HG03521 (cell line): ENCODE results near the gene DAPK3.
"Not testable (repeated sequence)": the region's sequence is repeated elsewhere in the genome, so short reads cannot be mapped to it uniquely, and the experiment has no call there.

Source experiments
- ATAC-seq: cut with Tn5 transposase; IDR thresholded peaks from one replicate; pipeline ENCODE4 v1.9.1; 2021; ENCODE audit warnings: mild to moderate bottlenecking, moderate library complexity; ENCODE audit not compliant: unreplicated experiment

The DAPK3 gene

DNA sequence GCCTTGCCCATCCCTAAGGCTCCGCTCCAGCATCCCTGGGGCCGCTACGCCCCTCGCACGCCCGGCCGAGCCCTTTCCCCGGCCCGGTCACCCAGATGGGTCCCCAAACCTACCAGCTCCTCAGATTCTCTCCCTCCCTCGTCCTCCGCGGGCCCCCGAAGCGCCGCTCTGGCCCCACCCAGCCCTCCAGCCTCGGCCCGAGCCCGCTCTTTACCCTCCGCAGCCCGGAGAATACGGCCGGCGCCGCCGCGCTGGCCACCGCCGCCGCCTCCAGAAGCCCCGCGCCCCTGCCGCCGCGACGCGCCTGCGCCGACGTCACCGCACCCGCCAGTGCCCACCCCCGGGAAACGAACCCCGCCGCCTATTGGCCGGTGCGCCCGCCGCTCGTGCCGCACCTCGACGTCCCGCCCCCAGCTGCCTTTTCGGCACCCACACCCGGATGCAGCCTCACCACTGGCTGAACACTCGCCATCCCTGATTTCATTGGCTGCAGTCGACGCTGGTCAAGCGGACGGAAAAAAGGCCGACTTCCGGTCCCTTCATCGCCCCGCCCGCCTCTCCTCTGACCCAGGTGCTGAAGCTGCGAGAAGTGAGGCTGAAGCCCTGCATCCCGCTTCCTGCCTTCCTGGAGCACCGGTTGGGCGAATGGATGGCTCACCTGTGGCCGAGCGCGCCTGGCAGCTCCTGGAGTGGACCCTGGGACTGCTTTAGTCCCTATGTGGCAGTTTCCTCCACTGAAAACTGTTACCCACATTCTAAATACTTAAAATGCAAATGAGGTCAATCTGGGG is at the start of gene DAPK3:
Gene DAPK3, minus strand, starts transcription at position 292 of the 791 bp plus-strand sequence. CDS start 1,364 bp downstream, outside the sequence.
- peak; percentile 98 for ATAC-seq

DNA sequence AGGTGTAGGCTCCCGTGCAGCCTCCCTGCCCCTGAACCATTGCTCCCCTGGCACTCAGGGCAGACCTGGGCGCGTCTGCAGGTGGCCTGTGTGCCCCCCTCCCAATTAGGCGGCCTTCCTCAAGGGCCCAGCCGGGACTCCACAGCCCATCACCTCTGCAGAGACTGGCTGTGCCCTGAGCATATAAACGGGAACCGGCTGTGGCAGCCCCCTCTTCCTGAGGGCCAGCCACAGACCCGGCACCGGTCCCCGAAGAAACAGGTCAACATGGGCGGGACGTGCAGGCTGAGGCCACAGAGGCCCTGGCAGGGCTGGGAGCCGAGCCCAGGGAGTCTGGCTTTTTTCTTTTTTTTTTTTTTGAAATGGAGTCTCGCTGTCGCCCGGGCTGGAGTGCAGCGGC is 48.7 kb upstream of the DAPK3 start:
- no peak for ATAC-seq

GRCh38 chr19:4018775-4019504 is 48.0 kb upstream of the DAPK3 start:
- ATAC-seq = no peak

DNA sequence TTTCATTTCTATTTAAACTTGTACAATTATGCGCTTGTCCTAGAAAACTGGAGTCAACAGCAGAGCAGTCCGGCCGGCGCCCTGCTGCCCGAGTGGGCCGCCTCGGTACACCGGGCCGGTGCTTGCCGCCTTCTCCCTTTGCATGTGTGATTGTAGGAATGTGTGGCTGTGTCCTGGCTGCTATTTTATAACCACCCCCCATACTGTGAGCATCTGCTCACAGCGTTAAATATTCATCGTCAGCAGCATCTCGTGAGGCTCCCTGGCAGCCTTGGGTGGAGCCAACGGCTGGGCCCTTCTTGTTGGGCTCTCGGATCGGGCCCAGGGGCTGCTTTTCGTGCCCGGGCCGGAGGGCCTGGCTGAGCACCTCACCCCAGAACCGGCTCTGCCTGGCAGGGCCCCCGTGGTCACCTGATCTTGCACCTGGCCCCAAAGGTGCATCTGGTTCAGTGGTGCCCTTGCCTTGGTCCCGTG is 47.3 kb upstream of the DAPK3 start:
- no peak for ATAC-seq

- ATAC-seq = no peak
Measured at GRCh38 chr19:4016903-4017638, 46.2 kb upstream of the DAPK3 start.

- ATAC-seq = no peak
Measured at GRCh38 chr19:4016486-4016885, 45.6 kb upstream of the DAPK3 start.

- ATAC-seq = no peak
Measured at GRCh38 chr19:4015705-4016402, 45.0 kb upstream of the DAPK3 start.

DNA sequence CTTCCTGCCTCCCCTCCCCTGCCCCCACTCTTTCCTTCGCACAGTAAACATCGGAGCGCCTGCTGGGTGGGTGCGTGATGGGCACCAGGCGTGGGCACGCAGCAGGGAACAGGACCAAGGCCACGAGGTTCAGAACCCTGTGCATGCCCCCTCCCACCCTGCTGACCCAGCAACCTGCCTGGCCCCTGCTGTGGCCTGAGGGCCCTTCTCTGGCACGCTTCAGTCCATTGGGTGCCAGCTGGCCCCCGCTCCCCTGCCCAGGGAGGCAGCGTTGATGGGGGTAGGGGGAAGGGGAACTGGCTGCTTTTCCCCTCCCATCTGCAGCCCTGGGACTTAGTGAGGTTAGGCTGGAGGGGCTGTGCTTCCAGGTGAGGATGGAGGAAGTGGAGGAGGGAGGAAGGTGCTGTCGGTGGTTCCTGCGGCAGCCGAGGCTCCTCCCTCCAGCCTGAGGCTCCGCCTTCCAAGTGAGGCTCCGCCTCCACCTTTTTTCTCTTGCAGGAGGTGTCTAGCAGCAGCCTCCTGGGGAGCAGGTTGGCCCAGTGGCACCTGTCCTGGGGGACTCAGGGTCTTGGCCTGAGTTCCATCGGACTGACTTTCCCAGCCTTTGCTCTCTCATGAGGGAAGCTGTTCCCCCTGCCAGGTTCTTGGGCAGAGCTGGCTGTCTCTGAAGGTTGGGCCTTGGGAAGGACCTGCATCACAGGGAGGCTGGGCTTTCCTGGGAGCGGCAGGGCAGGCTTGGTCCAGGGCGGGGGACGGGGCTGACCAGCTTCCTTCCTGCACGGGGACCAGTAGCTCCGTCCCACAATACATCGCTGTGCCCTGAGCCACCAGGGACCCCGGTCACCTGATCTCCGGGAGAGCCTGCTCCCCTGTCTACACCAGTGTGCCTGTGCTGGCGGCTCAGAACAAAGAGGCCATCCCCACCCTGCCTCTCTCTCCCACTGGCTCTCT is 43.9 kb upstream of the DAPK3 start:
- ATAC-seq = no peak

DNA sequence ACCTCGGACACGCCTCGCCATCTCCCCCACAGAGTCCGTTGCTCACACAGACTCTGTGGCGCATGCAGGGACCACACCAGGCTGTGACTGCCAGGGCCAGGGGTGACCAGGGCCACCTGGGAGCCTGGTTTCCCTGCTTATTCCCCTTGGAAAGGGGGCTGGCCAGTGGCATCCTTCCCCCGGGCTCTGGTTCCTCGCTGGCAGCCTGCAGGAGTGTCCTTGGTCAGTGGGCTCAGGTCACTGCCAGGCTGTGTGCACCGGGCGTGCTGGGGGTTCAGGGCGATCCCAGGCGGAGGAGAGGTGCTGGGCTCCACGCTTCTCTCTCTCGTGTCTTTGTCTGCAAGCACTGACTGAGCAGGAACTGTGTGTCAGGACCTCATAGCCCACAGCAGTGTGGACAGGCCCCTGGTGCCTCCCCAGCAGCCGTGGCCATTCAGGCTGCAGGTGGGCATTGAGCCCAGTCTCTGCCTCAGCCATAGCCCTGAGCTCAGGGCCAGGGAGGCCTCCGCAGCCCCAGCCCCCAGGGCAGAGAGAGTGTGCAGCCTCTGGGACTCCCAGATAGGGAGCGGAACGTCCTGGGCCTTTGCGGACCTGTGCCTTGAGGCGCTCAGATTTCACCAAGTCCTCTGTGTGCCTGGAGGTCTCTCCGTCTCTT is 43.1 kb upstream of the DAPK3 start:
- ATAC-seq = no peak

DNA sequence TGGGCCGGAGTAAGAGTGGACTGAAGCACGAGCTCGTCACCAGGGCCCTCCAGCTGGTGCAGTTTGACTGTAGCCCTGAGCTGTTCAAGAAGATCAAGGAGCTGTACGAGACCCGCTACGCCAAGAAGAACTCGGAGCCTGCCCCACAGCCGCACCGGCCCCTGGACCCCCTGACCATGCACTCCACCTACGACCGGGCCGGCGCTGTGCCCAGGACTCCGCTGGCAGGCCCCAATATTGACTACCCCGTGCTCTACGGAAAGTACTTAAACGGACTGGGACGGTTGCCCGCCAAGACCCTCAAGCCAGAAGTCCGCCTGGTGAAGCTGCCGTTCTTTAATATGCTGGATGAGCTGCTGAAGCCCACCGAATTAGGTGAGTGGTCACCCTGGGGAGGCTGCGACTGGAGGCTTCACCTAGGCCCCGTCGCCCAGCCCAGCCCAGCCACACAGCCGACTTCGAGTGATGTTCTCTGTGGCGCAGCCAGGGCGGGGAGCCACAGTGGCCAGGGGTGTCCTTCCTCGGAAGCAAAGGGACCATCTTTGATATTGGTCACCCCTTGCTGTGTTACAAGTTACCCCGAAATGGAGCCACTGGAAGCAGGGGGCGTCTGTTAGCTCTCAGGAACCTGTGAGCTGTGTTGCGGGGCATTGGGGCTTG is 42.2 kb upstream of the DAPK3 start:
- no peak for ATAC-seq

GRCh38 chr19:4012092-4012974 is 41.4 kb upstream of the DAPK3 start:
- no peak for ATAC-seq

GRCh38 chr19:4011430-4011829 is 40.5 kb upstream of the DAPK3 start:
- ATAC-seq = not testable (repeated sequence)

GRCh38 chr19:4010808-4011110 is 39.9 kb upstream of the DAPK3 start:
- ATAC-seq = no peak

GRCh38 chr19:4009990-4010807 is 39.3 kb upstream of the DAPK3 start:
- ATAC-seq = no peak

DNA sequence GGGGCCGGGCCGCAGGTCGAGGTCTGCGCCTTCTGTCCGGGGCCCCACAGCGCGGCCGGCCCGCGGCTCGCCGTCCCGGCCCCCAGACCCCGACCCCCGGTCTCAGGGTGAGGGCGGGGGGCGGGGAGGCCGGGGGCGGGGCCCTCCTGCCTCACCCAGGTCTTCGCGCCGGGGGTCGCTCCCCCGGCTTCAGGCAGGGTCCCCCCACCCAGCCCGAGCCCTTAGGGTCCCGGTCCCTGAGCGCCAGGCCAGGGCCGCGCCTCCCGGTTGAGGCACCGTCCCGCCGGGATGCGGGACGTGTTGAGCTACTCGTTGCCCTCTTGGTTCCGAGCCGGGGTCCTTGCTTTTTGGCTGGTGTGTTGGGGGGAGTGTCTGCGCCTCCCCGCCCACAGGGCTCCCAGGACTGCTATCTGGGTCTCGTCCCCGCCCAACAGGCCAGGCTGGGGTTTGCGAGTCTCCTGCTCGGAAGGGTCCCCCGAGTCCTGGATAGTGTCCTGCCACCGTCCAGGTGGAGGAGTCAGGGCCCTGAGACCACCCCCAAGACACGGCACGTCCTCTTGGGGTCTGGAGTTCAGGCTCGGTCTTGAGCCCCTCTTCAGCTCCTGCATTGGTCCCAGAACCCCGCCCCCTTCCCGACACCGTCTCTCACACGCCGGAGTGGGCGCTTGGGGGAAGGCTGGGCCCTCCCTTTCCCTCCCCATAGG is 37.1 kb upstream of the DAPK3 start:
- peak; percentile 0 for ATAC-seq

DNA sequence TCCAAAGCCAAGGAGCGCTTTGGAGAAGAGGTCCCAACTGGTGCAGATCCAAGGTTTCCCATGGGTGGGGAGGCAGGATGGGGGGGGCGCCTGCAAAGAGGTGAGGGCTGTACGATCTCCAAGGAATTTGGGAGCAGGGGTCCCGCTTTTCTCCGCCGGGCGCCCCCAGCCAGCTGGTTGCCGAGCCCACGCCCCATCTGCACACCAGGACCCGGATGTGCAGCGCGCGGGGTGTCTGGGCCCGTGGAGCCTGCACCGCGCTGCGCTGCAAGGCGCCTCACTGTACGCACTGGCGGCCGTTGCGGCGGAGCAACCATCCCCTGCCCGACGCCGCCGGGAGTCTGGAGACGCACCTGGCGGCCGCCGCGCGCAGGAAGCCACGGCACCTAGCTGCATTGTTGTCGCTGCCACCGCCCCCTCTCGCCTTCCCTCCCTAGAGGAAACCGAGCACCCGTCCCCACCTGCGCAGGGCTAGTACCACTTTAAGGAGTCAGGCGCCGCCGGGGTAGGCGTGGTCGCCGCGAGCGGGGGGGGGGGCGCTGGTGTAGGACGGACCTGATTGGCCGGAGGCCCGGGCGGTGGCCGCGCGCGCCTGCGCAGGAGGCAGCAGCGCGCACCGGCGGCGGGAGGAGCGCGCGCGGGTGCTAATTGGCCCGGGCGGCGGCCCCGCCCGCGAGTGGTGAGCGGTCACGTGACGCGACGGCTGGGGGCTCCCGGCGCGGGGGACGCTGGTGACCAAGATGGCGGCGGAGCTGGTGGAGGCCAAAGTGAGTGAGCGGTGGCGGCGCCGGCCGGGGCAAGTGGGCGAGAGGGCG is 36.3 kb upstream of the DAPK3 start, which contains the start of gene PIAS4:
Gene PIAS4, plus strand, starts transcription at position 716 of the 815 bp plus-strand sequence. Its CDS starts 25 bp downstream, at position 741.
- ATAC-seq = peak; percentile 76
